Erythroblast (primary cell): ENCODE measurements around the gene C9orf78.

Source experiments
- GATA1 ChIP-seq: IDR thresholded peaks from 2 replicates; pipeline ENCODE4 v1.6.1; 2011; ENCODE audit warnings: low read depth, mild to moderate bottlenecking, control low read depth, low read length, moderate library complexity
- POLR2A ChIP-seq: IDR thresholded peaks from 2 replicates; pipeline ENCODE4 v1.6.1; 2011; ENCODE audit warnings: mild to moderate bottlenecking, low read length

DNA sequence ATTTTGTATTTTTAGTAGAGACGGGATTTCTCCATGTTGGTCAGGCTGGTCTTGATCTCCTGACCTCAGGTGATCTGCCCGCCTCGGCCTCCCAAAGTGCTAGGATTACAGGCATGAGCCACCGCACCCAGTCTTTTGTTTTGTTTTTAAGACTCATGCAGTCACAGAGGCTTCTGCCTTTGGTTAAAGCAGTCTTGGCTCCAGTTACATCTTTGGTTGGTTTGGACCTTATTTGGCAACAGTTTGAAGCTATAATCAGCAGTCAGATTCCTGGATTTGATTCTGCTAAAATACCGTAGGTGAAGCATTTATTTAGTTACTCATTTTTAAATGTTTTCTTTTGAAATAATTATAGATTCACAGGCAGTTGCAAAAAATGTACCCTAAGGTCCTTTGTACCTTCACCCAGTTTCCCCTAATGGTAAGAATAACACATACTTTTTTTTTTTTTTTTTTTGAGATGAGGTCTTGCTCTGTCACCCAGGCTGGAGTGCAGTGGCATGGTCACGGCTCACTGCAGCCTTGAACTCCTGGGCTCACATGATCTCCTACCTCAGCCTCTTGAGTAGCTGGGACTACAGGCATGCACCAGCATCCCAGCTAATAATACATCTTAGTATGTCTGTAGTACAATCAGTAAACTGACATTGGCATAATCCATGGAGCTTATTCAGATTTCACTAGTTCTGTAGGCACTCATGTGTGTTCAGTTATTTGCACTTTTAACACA is 15.9 kb upstream of the C9orf78 start:
- no peak for TF ChIP-seq POLR2A
- TF ChIP-seq GATA1 = no peak
